Measurements from ENCODE around the gene RTN4R. TPM values are rescaled to one million over a fixed set of nuclear protein-coding genes. Genes with fewer than 3 reads are reported as not detected.

RTN4R gene
- total and polyA plus RNA-seq, 2 of the 8 experiments (the other 6 are each of a cell fraction or from before 2014, with no cell fraction given) = 21.8 to 41.3 TPM

DNA sequence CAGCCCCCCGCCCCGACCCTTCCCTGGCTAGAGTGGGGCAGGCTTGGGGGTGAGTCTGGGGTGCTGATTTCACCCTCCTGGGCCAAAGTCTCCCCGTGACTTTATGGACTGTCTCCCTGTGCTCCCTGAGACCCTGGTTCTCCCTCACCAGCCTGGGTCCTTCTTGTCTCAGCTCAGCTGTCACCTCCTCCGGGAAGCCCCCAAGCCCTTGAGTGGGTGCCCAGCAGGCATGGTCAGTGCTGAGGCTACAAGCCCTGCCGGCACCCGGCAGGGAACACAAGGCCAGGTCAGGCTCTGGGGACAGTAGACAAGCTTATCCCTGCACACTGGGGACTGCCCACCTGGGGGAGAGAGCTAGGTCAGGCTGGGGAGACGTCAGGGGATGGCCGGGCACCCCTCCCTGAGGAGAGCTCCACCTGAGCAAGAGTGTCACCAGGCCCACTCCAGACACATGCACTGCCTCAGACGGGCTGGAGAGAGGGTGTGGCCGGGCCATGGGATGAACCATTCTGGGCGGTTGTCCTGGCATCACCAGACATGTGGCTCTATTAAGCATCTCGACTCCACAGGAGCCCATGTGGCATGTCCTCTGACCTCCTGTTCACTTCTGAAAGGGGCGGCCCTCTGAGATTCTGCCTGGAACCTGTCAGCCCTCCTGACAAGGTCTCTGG, 22.6 kb upstream of the RTN4R start:
- Histone ChIP-seq H4K5ac (ENCODE audit: insufficient read length, low read depth, low read length) (no peak overlapping the region), H2BK20ac (ENCODE audit: low read length) (no peak overlapping the region), H3K4ac (replicated peaks; ENCODE audit: insufficient read length, low read depth, low read length) (no peak overlapping the region), H3K4me1 (replicated peaks in 1 of 4; ENCODE audit: control insufficient read depth in 3 of 4, insufficient read depth in 4 of 4, low read length in 3 of 4) (peaks cover 0 to 5% (median under 1%) of the 10 kb centered on the region in 4 experiments; a peak in 2 of 7 replicates), H3K79me2 (ENCODE audit: control insufficient read depth in 1 of 2, insufficient read depth in 2 of 2, low read length in 2 of 2) (no peaks in the 10 kb centered on the region), H4K91ac (replicated peaks; ENCODE audit: insufficient read length, low read length) (no peak overlapping the region), H2AK5ac (ENCODE audit: low read depth, low read length) (no peak overlapping the region), H3K18ac (ENCODE audit: extremely low read depth, low read length) (no peak overlapping the region), H2BK120ac (replicated peaks; ENCODE audit: low read depth, low read length) (no peak overlapping the region), H3K9me3 (ENCODE audit: insufficient read depth in 2 of 2, low read depth in 1 of 2, low read length in 1 of 2) (no peaks in the 10 kb centered on the region), H2AFZ (ENCODE audit: low read length) (no peak overlapping the region), H3K4me3 (ENCODE audit: extremely low read depth in 1 of 4, insufficient read depth in 2 of 4, low read depth in 3 of 4, low read length in 4 of 4) (no peak overlapping the region), H4K8ac (ENCODE audit: extremely low read depth, insufficient read depth, low read length) (no peak overlapping the region; the same call in 1 of the 2 replicates), H3K27me3 (replicated peaks in 1 of 4; ENCODE audit: control insufficient read depth in 3 of 4, extremely low read depth in 1 of 4, insufficient read depth in 3 of 4, low read length in 3 of 4) (0 out of 7 replicates have a peak, but pooled peaks cover 0 to 2% (median 0%) of the 10 kb centered on the region in 4 experiments), H2BK15ac (ENCODE audit: low read length) (no peak overlapping the region), H3K79me1 (ENCODE audit: low read depth, low read length) (no peaks in the 10 kb centered on the region), H3K56ac (replicated peaks; ENCODE audit: insufficient read length, low read depth, low read length) (no peak overlapping the region), H3K9ac (replicated peaks in 1 of 4; ENCODE audit: extremely low read depth in 1 of 4, low read depth in 3 of 4, low read length in 3 of 4) (no peak overlapping the region), H4K20me1 (replicated peaks in 1 of 2; ENCODE audit: control insufficient read depth in 1 of 2, insufficient read depth in 2 of 2, low read length in 2 of 2) (no peaks in the 10 kb centered on the region), H3K23ac (ENCODE audit: insufficient read length) (no peak overlapping the region), H3K14ac (ENCODE audit: insufficient read length) (no peak overlapping the region), H2BK5ac (ENCODE audit: low read depth, low read length) (no peak overlapping the region), H3K23me2 (ENCODE audit: low read depth, low read length) (no peaks in the 10 kb centered on the region), H3K36me3 (ENCODE audit: control insufficient read depth in 2 of 4, insufficient read depth in 4 of 4, low read length in 3 of 4) (no peaks in the 10 kb centered on the region), H3K4me2 (ENCODE audit: insufficient read depth in 1 of 2, low read depth in 2 of 2, low read length in 2 of 2) (no peak overlapping the region), H2BK12ac (ENCODE audit: low read depth, low read length) (no peak overlapping the region), H3K27ac (ENCODE audit: low read depth, low read length) (no peak overlapping the region)
- ChIA-PET CTCF (ENCODE audit: partially characterized antibody) (interaction anchor here (0.7 to 11.5 kb wide), 6 partner anchors 9 to 141 kb away, joined by 3 to 98 read pairs (median 4); no protein-coding TSS in a partner anchor), POLR2A (ENCODE audit: partially characterized antibody) (interaction anchor here (1.2 kb wide), 1 partner anchor 11 kb away, joined by 3 read pairs; no protein-coding TSS in a partner anchor)
- FAIRE-seq (no peak), DNase-seq (ENCODE audit: low read depth in 1 of 2, low spot score in 2 of 2) (no peak)
- 95% methylated on average over 13 of the region's 13 CpGs; no CpG with 5 or more reads in 1 of the 2 experiments for WGBS, 2 experiments (ENCODE audit: extremely low coverage in 1 of 2, insufficient coverage in 1 of 2, insufficient read length in 1 of 2, insufficient replicate concordance in 2 of 2, low coverage in 1 of 2, low lambda C conversion rate in 2 of 2, missing lambda C conversion rate in 1 of 2)
- TF ChIP-seq CHD2 (IDR thresholded peaks at IDR 0.05; ENCODE audit: low read length) (no peak), EP300 (IDR thresholded peaks at IDR 0.05; ENCODE audit: borderline replicate concordance in 1 of 2, low read depth in 2 of 2, low read length in 2 of 2) (no peak), ASH2L (IDR thresholded peaks at IDR 0.05; ENCODE audit: low read length) (no peak), CTBP2 (IDR thresholded peaks at IDR 0.05; ENCODE audit: borderline replicate concordance, insufficient read depth, insufficient read length, low read length) (no peak), KDM1A (IDR thresholded peaks at IDR 0.05; ENCODE audit: borderline replicate concordance, low read length) (no peak), SIX5 (IDR thresholded peaks at IDR 0.05; ENCODE audit: low read depth, low read length) (no peak), CHD1 (IDR thresholded peaks at IDR 0.05; ENCODE audit: low read depth, low read length) (no peak), TCF12 (IDR thresholded peaks at IDR 0.05; ENCODE audit: low read depth, low read length) (no peak)
- TF ChIP-seq, protein P1, sequence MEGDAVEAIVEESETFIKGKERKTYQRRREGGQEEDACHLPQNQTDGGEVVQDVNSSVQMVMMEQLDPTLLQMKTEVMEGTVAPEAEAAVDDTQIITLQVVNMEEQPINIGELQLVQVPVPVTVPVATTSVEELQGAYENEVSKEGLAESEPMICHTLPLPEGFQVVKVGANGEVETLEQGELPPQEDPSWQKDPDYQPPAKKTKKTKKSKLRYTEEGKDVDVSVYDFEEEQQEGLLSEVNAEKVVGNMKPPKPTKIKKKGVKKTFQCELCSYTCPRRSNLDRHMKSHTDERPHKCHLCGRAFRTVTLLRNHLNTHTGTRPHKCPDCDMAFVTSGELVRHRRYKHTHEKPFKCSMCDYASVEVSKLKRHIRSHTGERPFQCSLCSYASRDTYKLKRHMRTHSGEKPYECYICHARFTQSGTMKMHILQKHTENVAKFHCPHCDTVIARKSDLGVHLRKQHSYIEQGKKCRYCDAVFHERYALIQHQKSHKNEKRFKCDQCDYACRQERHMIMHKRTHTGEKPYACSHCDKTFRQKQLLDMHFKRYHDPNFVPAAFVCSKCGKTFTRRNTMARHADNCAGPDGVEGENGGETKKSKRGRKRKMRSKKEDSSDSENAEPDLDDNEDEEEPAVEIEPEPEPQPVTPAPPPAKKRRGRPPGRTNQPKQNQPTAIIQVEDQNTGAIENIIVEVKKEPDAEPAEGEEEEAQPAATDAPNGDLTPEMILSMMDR (IDR thresholded peaks at IDR 0.05; ENCODE audit: control extremely low read depth in 1 of 3, insufficient read depth in 1 of 3, low read depth in 1 of 3, low read length in 3 of 3) = no peak
- TF ChIP-seq, protein P2, sequence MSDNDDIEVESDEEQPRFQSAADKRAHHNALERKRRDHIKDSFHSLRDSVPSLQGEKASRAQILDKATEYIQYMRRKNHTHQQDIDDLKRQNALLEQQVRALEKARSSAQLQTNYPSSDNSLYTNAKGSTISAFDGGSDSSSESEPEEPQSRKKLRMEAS (IDR thresholded peaks at IDR 0.05) = no peak

Measured in H1 (cell line).